Rectal smooth muscle tissue (tissue), 1 donor: Measurements from ENCODE around the gene ADGRD2.

Source experiments
- H3K27ac ChIP-seq: one replicate; pipeline ENCODE4 v1.7.0; 2013; ENCODE audit warnings: low read depth, low read length, inconsistent platforms
- H3K27me3 ChIP-seq: one replicate; pipeline ENCODE4 v1.7.0; 2013; ENCODE audit warnings: low read length; ENCODE audit not compliant: control insufficient read depth, insufficient read depth
- H3K36me3 ChIP-seq: one replicate; pipeline ENCODE4 v1.7.0; 2013; ENCODE audit warnings: low read length; ENCODE audit not compliant: control insufficient read depth, insufficient read depth
- H3K4me1 ChIP-seq: one replicate; pipeline ENCODE4 v1.7.0; 2013; ENCODE audit warnings: low read length; ENCODE audit not compliant: control insufficient read depth, insufficient read depth
- H3K4me3 ChIP-seq: one replicate; pipeline ENCODE4 v1.7.0; 2013; ENCODE audit warnings: low read length
- H3K9ac ChIP-seq: one replicate; pipeline ENCODE4 v1.7.0; 2013; ENCODE audit warnings: low read length

ADGRD2 gene

GRCh38 chr9:124450241-124450924 lies at the start of gene ADGRD2:
TSS of gene ADGRD2 (plus strand) at chr9:124450451. CDS start at chr9:124451667, 1,216 bp downstream.
- peaks cover 22% of the 10 kb centered on the region for H3K27me3 ChIP-seq
- H3K4me3 ChIP-seq: peak within 1 kb of the TSS; percentile 16
- H3K27ac ChIP-seq: no peak within 1 kb of the TSS
- no peak within 1 kb of the TSS for H3K9ac ChIP-seq
- H3K4me1 ChIP-seq: no peaks in the 10 kb centered on the region
- H3K36me3 ChIP-seq: no peaks in the 10 kb centered on the region

- H3K9ac ChIP-seq: no peak overlapping the region
- H3K36me3 ChIP-seq: peaks cover 35% of the 10 kb centered on the region
- no peak overlapping the region for H3K4me3 ChIP-seq
- H3K27me3 ChIP-seq: no peaks in the 10 kb centered on the region
- H3K27ac ChIP-seq: no peak overlapping the region
- H3K4me1 ChIP-seq: peaks cover 4% of the 10 kb centered on the region
Observed at GRCh38 chr9:124403246-124403645, 47.0 kb upstream of the ADGRD2 start.

DNA sequence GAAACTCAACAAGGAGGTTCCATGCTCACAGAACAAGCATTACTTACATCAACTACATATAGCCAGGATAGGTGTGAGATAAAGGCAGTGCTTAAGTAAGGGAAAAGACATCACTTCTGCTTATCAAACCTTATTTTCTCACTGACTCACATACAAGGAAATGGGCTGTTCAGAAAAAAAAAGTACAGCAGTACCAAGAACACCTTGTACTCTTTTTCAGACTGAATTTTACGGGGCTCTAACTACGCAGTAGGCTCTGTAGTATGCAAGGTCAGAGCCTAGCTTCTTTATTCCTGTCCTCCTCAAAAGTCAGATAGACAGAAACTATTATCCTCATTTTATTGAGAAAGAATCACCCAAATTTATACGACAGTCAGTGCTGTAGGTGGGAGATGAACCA lies 40.8 kb upstream of the ADGRD2 start:
- H3K27ac ChIP-seq: no peak overlapping the region
- H3K36me3 ChIP-seq: peaks cover 35% of the 10 kb centered on the region
- no peaks in the 10 kb centered on the region for H3K27me3 ChIP-seq
- H3K4me1 ChIP-seq: peaks cover 2% of the 10 kb centered on the region
- H3K9ac ChIP-seq: no peak overlapping the region
- H3K4me3 ChIP-seq: no peak overlapping the region

GRCh38 chr9:124410321-124410913 lies 39.8 kb upstream of the ADGRD2 start:
- Histone ChIP-seq H3K27me3 (no peaks in the 10 kb centered on the region), H3K9ac (no peak overlapping the region), H3K36me3 (peaks cover 29% of the 10 kb centered on the region), H3K4me1 (peaks cover 6% of the 10 kb centered on the region), H3K27ac (no peak overlapping the region), H3K4me3 (no peak overlapping the region)

DNA sequence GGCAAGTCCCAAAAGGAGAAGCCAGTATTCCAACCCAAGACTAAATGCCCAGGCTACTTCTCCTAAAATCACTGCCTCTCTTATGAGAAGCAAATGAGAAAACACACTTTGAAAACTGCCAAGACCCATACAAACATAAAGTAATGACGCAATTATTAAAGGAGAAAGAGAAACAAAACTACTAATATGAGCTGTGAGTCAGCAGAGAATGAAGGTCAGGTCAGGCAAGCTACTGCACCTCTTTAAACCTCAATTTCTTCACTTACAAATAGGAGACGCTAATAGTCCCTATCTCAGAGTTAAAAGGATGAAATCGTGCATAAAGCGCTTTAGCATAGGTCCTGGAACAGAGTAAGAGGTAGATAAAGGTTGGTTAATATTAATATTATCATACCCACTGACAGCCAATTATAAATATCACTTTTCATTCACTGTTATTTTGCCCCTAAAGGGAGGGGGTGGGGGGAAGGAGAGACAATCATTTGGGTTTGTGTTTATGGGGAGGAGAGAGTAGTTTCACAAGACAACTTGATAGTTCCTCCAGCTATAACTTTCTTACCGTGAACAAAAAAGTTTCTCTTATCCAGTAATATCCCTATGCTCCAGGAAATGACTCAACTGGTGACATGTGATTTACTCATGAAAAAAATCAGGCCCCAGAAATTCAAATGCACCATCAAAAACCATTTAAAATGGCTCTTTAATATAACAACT lies 38.6 kb upstream of the ADGRD2 start:
- H3K4me1 ChIP-seq: peaks cover 6% of the 10 kb centered on the region
- peaks cover 27% of the 10 kb centered on the region for H3K36me3 ChIP-seq
- no peak overlapping the region for H3K4me3 ChIP-seq
- no peak overlapping the region for H3K27ac ChIP-seq
- H3K9ac ChIP-seq: no peak overlapping the region
- no peaks in the 10 kb centered on the region for H3K27me3 ChIP-seq

DNA sequence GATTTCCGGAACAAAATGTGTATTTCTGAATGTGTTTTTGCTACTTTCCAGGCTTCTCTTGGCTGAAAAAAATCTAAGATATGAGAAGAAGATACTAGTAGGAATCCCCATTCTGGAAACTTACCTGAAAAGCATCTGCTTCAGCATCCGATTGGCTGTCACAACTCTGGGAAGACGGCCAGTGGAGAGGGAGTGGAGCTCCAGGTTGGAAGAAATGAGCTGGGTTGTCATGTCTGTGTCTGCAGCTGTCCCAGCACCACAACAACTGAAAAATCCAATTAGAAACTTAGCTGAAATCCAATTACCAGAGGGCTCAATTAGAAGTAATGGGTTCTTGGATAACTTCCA lies 38.0 kb upstream of the ADGRD2 start:
- no peak overlapping the region for H3K9ac ChIP-seq
- H3K27me3 ChIP-seq: no peaks in the 10 kb centered on the region
- peaks cover 26% of the 10 kb centered on the region for H3K36me3 ChIP-seq
- H3K27ac ChIP-seq: no peak overlapping the region
- peaks cover 6% of the 10 kb centered on the region for H3K4me1 ChIP-seq
- no peak overlapping the region for H3K4me3 ChIP-seq

DNA sequence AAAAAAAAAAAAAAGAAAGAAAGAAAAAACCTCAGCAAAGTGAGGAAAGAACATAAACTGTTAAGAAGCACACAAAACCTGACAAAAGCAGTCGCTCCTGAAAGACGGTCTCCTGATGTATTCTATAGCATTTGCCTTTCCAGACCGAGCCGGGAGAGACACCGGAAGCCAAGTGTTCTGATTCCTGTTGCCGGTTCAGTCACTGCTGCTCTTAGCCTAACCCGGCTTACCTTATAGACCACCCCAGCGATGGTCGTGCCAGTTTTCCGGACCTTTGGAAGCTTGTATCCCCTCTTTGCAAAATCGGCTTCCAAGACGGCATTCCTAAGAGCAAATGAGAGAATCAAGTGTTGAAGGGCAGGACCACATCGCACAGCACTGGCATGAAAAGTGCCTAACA lies 35.6 kb upstream of the ADGRD2 start:
- H3K36me3 ChIP-seq: peaks cover 20% of the 10 kb centered on the region
- H3K4me3 ChIP-seq: peak overlapping the region; percentile 91
- H3K27ac ChIP-seq: no peak overlapping the region
- H3K9ac ChIP-seq: peak overlapping the region; percentile 47
- H3K4me1 ChIP-seq: peaks cover 6% of the 10 kb centered on the region
- no peaks in the 10 kb centered on the region for H3K27me3 ChIP-seq

GRCh38 chr9:124415102-124415851 lies 35.0 kb upstream of the ADGRD2 start, which contains the start of gene PSMB7:
TSS of gene PSMB7 (minus strand) at chr9:124415442. CDS start at chr9:124415425, 17 bp downstream.
- Histone ChIP-seq H3K4me3 (peak within 1 kb of the TSS; percentile 91), H3K9ac (peak within 1 kb of the TSS; percentile 47), H3K27me3 (no peaks in the 10 kb centered on the region), H3K4me1 (peaks cover 6% of the 10 kb centered on the region), H3K36me3 (peaks cover 19% of the 10 kb centered on the region), H3K27ac (peak within 1 kb of the TSS; percentile 36)

DNA sequence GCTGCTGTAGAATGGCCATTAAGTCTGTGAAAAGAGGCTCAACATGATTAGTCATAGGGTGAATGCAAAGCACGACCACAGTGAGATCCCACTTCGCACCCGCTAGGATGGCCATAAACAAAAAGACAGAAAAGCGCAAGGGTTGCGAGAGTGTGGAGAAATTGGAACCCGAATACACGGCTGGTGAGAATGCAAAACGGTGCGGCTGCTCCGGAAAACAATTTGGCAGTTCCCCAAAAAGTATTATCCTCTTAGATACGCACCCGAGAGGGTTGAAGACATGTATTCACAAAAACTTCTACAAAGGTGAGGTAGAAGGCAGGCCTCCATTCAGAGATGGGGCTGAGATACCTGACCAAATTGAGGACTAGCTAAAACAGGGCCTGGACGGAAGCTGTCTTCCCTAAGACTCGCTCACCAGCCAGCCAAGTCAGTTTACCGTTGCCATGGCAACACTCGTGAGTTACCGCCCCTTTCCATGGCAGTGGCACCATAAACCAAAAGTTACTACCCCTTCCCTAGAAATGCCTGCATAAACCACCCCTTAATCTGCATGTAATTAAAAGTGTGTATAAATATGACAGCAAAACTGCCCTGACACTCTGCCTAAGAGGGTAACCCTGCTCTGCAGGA lies 34.3 kb upstream of the ADGRD2 start:
- no peak overlapping the region for H3K9ac ChIP-seq
- H3K4me3 ChIP-seq: peak overlapping the region; percentile 91
- H3K27ac ChIP-seq: no peak overlapping the region

GRCh38 chr9:124419832-124420489 lies 30.3 kb upstream of the ADGRD2 start:
- Histone ChIP-seq H3K36me3 (no peaks in the 10 kb centered on the region), H3K27ac (no peak overlapping the region)

More for the DNA sequence above, 34.3 kb upstream of the ADGRD2 start:
- H3K27me3 ChIP-seq: no peaks in the 10 kb centered on the region
- peaks cover 13% of the 10 kb centered on the region for H3K36me3 ChIP-seq
- peaks cover 6% of the 10 kb centered on the region for H3K4me1 ChIP-seq

DNA sequence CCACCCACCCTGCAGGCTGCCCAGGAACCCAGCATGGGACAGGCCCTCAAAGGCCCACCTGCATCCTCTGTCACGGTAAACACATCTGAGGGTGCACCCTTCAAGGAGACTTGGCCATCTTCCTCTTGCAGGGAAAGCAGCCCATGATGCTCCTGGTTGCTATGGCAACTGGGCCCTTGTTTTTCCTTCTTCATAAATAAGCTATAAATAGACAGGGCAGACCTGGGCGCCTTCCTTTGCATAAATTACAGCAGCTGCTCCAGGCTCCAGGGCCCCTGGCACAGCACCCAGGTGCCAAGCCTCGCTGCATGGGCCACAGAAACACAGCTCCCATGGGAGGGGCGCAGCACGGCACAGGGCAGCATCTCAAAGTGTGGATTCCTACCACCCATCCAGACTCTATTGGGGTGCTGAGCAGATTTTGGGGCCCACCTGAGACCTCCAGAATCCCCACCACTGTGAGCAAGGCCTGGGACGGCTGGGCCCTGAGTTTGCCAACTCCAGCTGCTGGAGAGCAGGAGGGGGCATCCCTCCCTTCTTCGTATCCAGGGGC lies 29.2 kb upstream of the ADGRD2 start:
- Histone ChIP-seq H3K27ac (no peak overlapping the region), H3K4me1 (no peaks in the 10 kb centered on the region), H3K36me3 (no peaks in the 10 kb centered on the region), H3K27me3 (no peaks in the 10 kb centered on the region), H3K9ac (no peak overlapping the region), H3K4me3 (no peak overlapping the region)

More at GRCh38 chr9:124419832-124420489, 30.3 kb upstream of the ADGRD2 start:
- no peak overlapping the region for H3K4me3 ChIP-seq
- H3K9ac ChIP-seq: no peak overlapping the region
- no peaks in the 10 kb centered on the region for H3K27me3 ChIP-seq
- H3K4me1 ChIP-seq: no peaks in the 10 kb centered on the region
